Natural killer cell treated with Interleukin-12 subunit alpha and Interleukin-12 subunit beta and Interleukin-15 and Interleukin-18, amount 100 ng/mL, for 72 hours (primary cell): ENCODE measurements around the gene RAMP1. TPM values are rescaled to one million over a fixed set of nuclear protein-coding genes. Genes with fewer than 3 reads are reported as not detected.

ENCODE experiments used
- ATAC-seq, 2 donors: fragments of 150-1000 bp; cut with Tn5 transposase in 1 of 2; sonication (Bioruptor Pico), chemical (Tn5 transposase) in 1 of 2; 2 replicates each; pipeline ENCODE4 v1.10.0; 2021
- DNase-seq: peaks from one replicate; pipeline ENCODE4 v3.0.0; 2022; ENCODE audit warnings: low spot score
- H3K27ac Mint-ChIP-seq, 2 donors: 1 replicate in 1 of 2; 2 replicates in 1 of 2; pipeline ENCODE4 v1.8.0; 2022; ENCODE audit warnings: mixed read lengths in 2 of 2, mild to moderate bottlenecking in 1 of 2, moderate library complexity in 1 of 2
- H3K27me3 Mint-ChIP-seq, 2 donors: 1 replicate in 1 of 2; 2 replicates in 1 of 2; pipeline ENCODE4 v1.8.0; 2022; ENCODE audit warnings: mixed read lengths in 2 of 2
- H3K36me3 Mint-ChIP-seq: one replicate; pipeline ENCODE4 v1.8.0; 2022; ENCODE audit warnings: mixed read lengths
- H3K4me1 Mint-ChIP-seq, 2 donors: 1 replicate in 1 of 2; 2 replicates in 1 of 2; pipeline ENCODE4 v1.8.0; 2022; ENCODE audit warnings: low read depth in 2 of 2, mixed read lengths in 2 of 2, mild to moderate bottlenecking in 1 of 2
- H3K4me3 Mint-ChIP-seq: one replicate; pipeline ENCODE4 v1.8.0; 2022; ENCODE audit warnings: mixed read lengths
- H3K9me3 Mint-ChIP-seq: 2 replicates; pipeline ENCODE4 v1.8.0; 2022; ENCODE audit warnings: mixed read lengths
- total RNA-seq, 2 donors: library from RNA; stranded (reverse); gene quantifications; one replicate each; pipeline ENCODE4 v1.2.3, GENCODE V29; 2022

Gene RAMP1
- total RNA-seq, 2 donors from 2014 or later = 1.5 to 7.4 TPM

- DNase-seq (no peak), ATAC-seq (no peak)
- H3K36me3 Mint-ChIP-seq = peaks cover 8% of the 10 kb centered on the region
- H3K27ac Mint-ChIP-seq = no peak overlapping the region
- H3K27me3 Mint-ChIP-seq = peaks cover 5 to 7% of the 10 kb centered on the region in 2 donors
- peaks cover 0 to 8% of the 10 kb centered on the region in 2 donors for H3K4me1 Mint-ChIP-seq
- no peak overlapping the region for H3K4me3 Mint-ChIP-seq
- H3K9me3 Mint-ChIP-seq = peaks cover 7% of the 10 kb centered on the region
Observed at GRCh38 chr2:237961637-237962036, 102.2 kb downstream of the RAMP1 start.

Other genes starting within 250 kb of the RAMP1 start
- gene LRRFIP1, start 232.0 kb upstream of the RAMP1 start, total RNA-seq = 100 to 1,000 TPM; 125 to 203 TPM
- gene RBM44, start 60.8 kb upstream of the RAMP1 start, total RNA-seq = 1 to 10 TPM in 1 of 2 donors, under 1 TPM in 1; 0.45 to 3.2 TPM
- 10 to 100 TPM; 51.3 to 78.0 TPM for gene UBE2F, start 107.4 kb downstream of the RAMP1 start, total RNA-seq
- gene SCLY, start 201.4 kb downstream of the RAMP1 start, total RNA-seq = 10 to 100 TPM; 46.5 to 99.5 TPM
- gene ESPNL, start 240.7 kb downstream of the RAMP1 start, total RNA-seq = under 1 TPM in 1 of 2 donors, not detected in 1; 0.19 TPM